Measurements from ENCODE around the gene DYNC1I1. TPM values are rescaled to one million over a fixed set of nuclear protein-coding genes. Genes with fewer than 3 reads are reported as not detected.

DYNC1I1 gene
- total RNA-seq, 8 experiments from 2014 or later: 4.0 to 28.3 (median 9.2) TPM

GRCh38 chr7:95999481-95999880 lies 227.1 kb downstream of the DYNC1I1 start:
- in situ Hi-C loops (cut with MboI; ENCODE audit: low pct_unique_long_range_greater_than_20kb in 2 of 9, low sequenced_read_pairs in 9 of 9, unreplicated experiment in 9 of 9): no loop called here
- 0 to 100% (median 64%) methylated on average over 1 to 6 of the region's 6 CpGs; no CpG with 5 or more reads in 1 of the 10 experiments for WGBS, 10 experiments

GRCh38 chr7:96004578-96004977 lies 232.2 kb downstream of the DYNC1I1 start:
- H3K27ac ChIP-seq: no peak overlapping the region
- peak in 3 of 8 experiments; percentile 55 to 82 (median 82) for ATAC-seq (replicated peaks in 6 of 8)
- in situ Hi-C loops (cut with MboI; ENCODE audit: low pct_unique_long_range_greater_than_20kb in 2 of 9, low sequenced_read_pairs in 9 of 9, unreplicated experiment in 9 of 9): no loop called here

More at GRCh38 chr7:95999481-95999880, 227.1 kb downstream of the DYNC1I1 start:
- H3K4me1 ChIP-seq (replicated peaks in 1 of 2): no peaks in the 10 kb centered on the region
- H3K4me3 ChIP-seq: no peak overlapping the region
- no peak for ATAC-seq (replicated peaks in 6 of 8)
- H3K27ac ChIP-seq: no peak overlapping the region

GRCh38 chr7:96005271-96005670 lies 232.9 kb downstream of the DYNC1I1 start:
- no peak for ATAC-seq (replicated peaks in 6 of 8)
- in situ Hi-C loops (cut with MboI; ENCODE audit: low pct_unique_long_range_greater_than_20kb in 2 of 9, low sequenced_read_pairs in 9 of 9, unreplicated experiment in 9 of 9): no loop called here
- Histone ChIP-seq H3K27ac (no peak overlapping the region), H3K4me3 (no peak overlapping the region), H3K4me1 (replicated peaks in 1 of 2) (no peaks in the 10 kb centered on the region)
- WGBS, 10 experiments: 76 to 100% (median 90%) methylated on average over 1 to 5 of the region's 5 CpGs; no CpG with 5 or more reads in 2 of the 10 experiments

More at GRCh38 chr7:96004578-96004977, 232.2 kb downstream of the DYNC1I1 start:
- H3K4me3 ChIP-seq: no peak overlapping the region
- no peaks in the 10 kb centered on the region for H3K4me1 ChIP-seq (replicated peaks in 1 of 2)

- Histone ChIP-seq H3K27ac (no peak overlapping the region), H3K4me3 (no peak overlapping the region), H3K4me1 (replicated peaks in 1 of 2) (no peaks in the 10 kb centered on the region)
- WGBS, 10 experiments: 0 to 80% (median 40%) methylated on average over 1 to 2 of the region's 2 CpGs; no CpG with 5 or more reads in 3 of the 10 experiments
- peak in 3 of 8 experiments; percentile 49 to 84 (median 82) for ATAC-seq (replicated peaks in 6 of 8)
- in situ Hi-C loops (cut with MboI; ENCODE audit: low pct_unique_long_range_greater_than_20kb in 2 of 9, low sequenced_read_pairs in 9 of 9, unreplicated experiment in 9 of 9): no loop called here
These were observed 236.8 kb downstream of the DYNC1I1 start for GRCh38 chr7:96009148-96009547.

GRCh38 chr7:96013836-96014235 lies 241.5 kb downstream of the DYNC1I1 start:
- WGBS, 10 experiments: 50 to 100% (median 80%) methylated on average over 1 to 2 of the region's 2 CpGs; no CpG with 5 or more reads in 3 of the 10 experiments

GRCh38 chr7:96014617-96015016 lies 242.3 kb downstream of the DYNC1I1 start:
- in situ Hi-C loops (cut with MboI; ENCODE audit: low pct_unique_long_range_greater_than_20kb in 2 of 9, low sequenced_read_pairs in 9 of 9, unreplicated experiment in 9 of 9): no loop called here
- no peak for ATAC-seq (replicated peaks in 6 of 8)
- Histone ChIP-seq H3K27ac (no peak overlapping the region), H3K4me3 (no peak overlapping the region), H3K4me1 (replicated peaks in 1 of 2) (no peaks in the 10 kb centered on the region)
- 88 to 100% (median 100%) methylated on average over 1 of the region's 1 CpG; no CpG with 5 or more reads in 3 of the 10 experiments for WGBS, 10 experiments

More at GRCh38 chr7:96013836-96014235, 241.5 kb downstream of the DYNC1I1 start:
- no peak overlapping the region for H3K27ac ChIP-seq
- no peaks in the 10 kb centered on the region for H3K4me1 ChIP-seq (replicated peaks in 1 of 2)
- H3K4me3 ChIP-seq: no peak overlapping the region
- ATAC-seq (replicated peaks in 6 of 8): no peak
- in situ Hi-C loops (cut with MboI; ENCODE audit: low pct_unique_long_range_greater_than_20kb in 2 of 9, low sequenced_read_pairs in 9 of 9, unreplicated experiment in 9 of 9): no loop called here

- H3K27ac ChIP-seq: no peak overlapping the region
- peak in 3 of 8 experiments; percentile 24 to 99 (median 98) for ATAC-seq (replicated peaks in 6 of 8)
- no peaks in the 10 kb centered on the region for H3K4me1 ChIP-seq (replicated peaks in 1 of 2)
- 0 to 92% (median 83%) methylated on average over 1 to 3 of the region's 3 CpGs for WGBS, 10 experiments
- in situ Hi-C loops (cut with MboI; ENCODE audit: low pct_unique_long_range_greater_than_20kb in 2 of 9, low sequenced_read_pairs in 9 of 9, unreplicated experiment in 9 of 9): no loop called here
- H3K4me3 ChIP-seq: no peak overlapping the region
These were observed 243.8 kb downstream of the DYNC1I1 start for GRCh38 chr7:96016056-96016586.

- no peak overlapping the region for H3K4me3 ChIP-seq
- H3K27ac ChIP-seq: no peak overlapping the region
- no peaks in the 10 kb centered on the region for H3K4me1 ChIP-seq (replicated peaks in 1 of 2)
- in situ Hi-C loops (cut with MboI; ENCODE audit: low pct_unique_long_range_greater_than_20kb in 2 of 9, low sequenced_read_pairs in 9 of 9, unreplicated experiment in 9 of 9): no loop called here
- 0 to 100% (median 73%) methylated on average over 1 to 2 of the region's 2 CpGs for WGBS, 10 experiments
- peak in 1 of 8 experiments; percentile 7 for ATAC-seq (replicated peaks in 6 of 8)
These were observed 244.4 kb downstream of the DYNC1I1 start for GRCh38 chr7:96016735-96017134.

GRCh38 chr7:96017877-96018276 lies 245.5 kb downstream of the DYNC1I1 start:
- 79 to 93% (median 81%) methylated on average over 1 to 3 of the region's 3 CpGs; no CpG with 5 or more reads in 6 of the 10 experiments for WGBS, 10 experiments
- no peak for ATAC-seq (replicated peaks in 6 of 8)

GRCh38 chr7:96021568-96021967 lies 249.2 kb downstream of the DYNC1I1 start:
- peak in 3 of 8 experiments; percentile 31 to 56 (median 32) for ATAC-seq (replicated peaks in 6 of 8)
- 7 to 100% (median 67%) methylated on average over 1 to 4 of the region's 4 CpGs for WGBS, 10 experiments
- H3K4me3 ChIP-seq: no peak overlapping the region
- H3K27ac ChIP-seq: no peak overlapping the region
- in situ Hi-C loops (cut with MboI; ENCODE audit: low pct_unique_long_range_greater_than_20kb in 2 of 9, low sequenced_read_pairs in 9 of 9, unreplicated experiment in 9 of 9): no loop called here
- no peaks in the 10 kb centered on the region for H3K4me1 ChIP-seq (replicated peaks in 1 of 2)

More at GRCh38 chr7:96017877-96018276, 245.5 kb downstream of the DYNC1I1 start:
- Histone ChIP-seq H3K27ac (no peak overlapping the region), H3K4me3 (no peak overlapping the region), H3K4me1 (replicated peaks in 1 of 2) (no peaks in the 10 kb centered on the region)
- in situ Hi-C loops (cut with MboI; ENCODE audit: low pct_unique_long_range_greater_than_20kb in 2 of 9, low sequenced_read_pairs in 9 of 9, unreplicated experiment in 9 of 9): no loop called here

- in situ Hi-C loops (cut with MboI; ENCODE audit: low pct_unique_long_range_greater_than_20kb in 2 of 9, low sequenced_read_pairs in 9 of 9, unreplicated experiment in 9 of 9): no loop called here
- H3K4me1 ChIP-seq (replicated peaks in 1 of 2): no peaks in the 10 kb centered on the region
- 41 to 89% (median 50%) methylated on average over 1 to 3 of the region's 3 CpGs; no CpG with 5 or more reads in 5 of the 10 experiments for WGBS, 10 experiments
- no peak overlapping the region for H3K4me3 ChIP-seq
- no peak for ATAC-seq (replicated peaks in 6 of 8)
- H3K27ac ChIP-seq: no peak overlapping the region
These were observed 251.0 kb downstream of the DYNC1I1 start for GRCh38 chr7:96023387-96023786.

- peak in 1 of 8 experiments; percentile 23 for ATAC-seq (replicated peaks in 6 of 8)
- Histone ChIP-seq H3K4me3 (no peak overlapping the region), H3K27ac (no peak overlapping the region), H3K4me1 (replicated peaks in 1 of 2) (no peaks in the 10 kb centered on the region)
- in situ Hi-C loops (cut with MboI; ENCODE audit: low pct_unique_long_range_greater_than_20kb in 2 of 9, low sequenced_read_pairs in 9 of 9, unreplicated experiment in 9 of 9): no loop called here
- 6 to 100% (median 79%) methylated on average over 1 to 2 of the region's 2 CpGs; no CpG with 5 or more reads in 1 of the 10 experiments for WGBS, 10 experiments
These were observed 253.7 kb downstream of the DYNC1I1 start for GRCh38 chr7:96026010-96026409.

- Histone ChIP-seq H3K4me1 (replicated peaks in 1 of 2) (no peaks in the 10 kb centered on the region), H3K4me3 (no peak overlapping the region), H3K27ac (no peak overlapping the region)
- in situ Hi-C loops (cut with MboI; ENCODE audit: low pct_unique_long_range_greater_than_20kb in 2 of 9, low sequenced_read_pairs in 9 of 9, unreplicated experiment in 9 of 9): no loop called here
- 0 to 80% (median 53%) methylated on average over 1 of the region's 1 CpG; no CpG with 5 or more reads in 4 of the 10 experiments for WGBS, 10 experiments
- peak in 1 of 8 experiments; percentile 31 for ATAC-seq (replicated peaks in 6 of 8)
These were observed 254.3 kb downstream of the DYNC1I1 start for GRCh38 chr7:96026611-96027010.

- no peak overlapping the region for H3K27ac ChIP-seq
- H3K4me3 ChIP-seq: no peak overlapping the region
- WGBS, 10 experiments: 50 to 100% (median 82%) methylated on average over 1 of the region's 1 CpG; no CpG with 5 or more reads in 2 of the 10 experiments
- H3K4me1 ChIP-seq (replicated peaks in 1 of 2): no peaks in the 10 kb centered on the region
- in situ Hi-C loops (cut with MboI; ENCODE audit: low pct_unique_long_range_greater_than_20kb in 2 of 9, low sequenced_read_pairs in 9 of 9, unreplicated experiment in 9 of 9): no loop called here
- no peak for ATAC-seq (replicated peaks in 6 of 8)
These were observed 256.4 kb downstream of the DYNC1I1 start for GRCh38 chr7:96028729-96029128.

Data from motor neuron (in vitro differentiated cells).